NCI-H460 (cell line): ENCODE data around the gene VSIG4. TPM values are rescaled to one million over a fixed set of nuclear protein-coding genes. Genes with fewer than 3 reads are reported as not detected.
"Not testable (repeated sequence)": the region's sequence is repeated elsewhere in the genome, so short reads cannot be mapped to it uniquely, and the experiment has no call there.

Experiments used
- DNase-seq: peaks from one replicate; pipeline ENCODE4 v3.0.0-alpha.2; 2016; ENCODE audit warnings: low read depth; ENCODE audit errors: extremely low read depth
- polyA plus RNA-seq: library from polyadenylated mRNA; depleted of rRNA; stranded (reverse); fragments of >200 nt; gene quantifications from 2 replicates; pipeline ENCODE4 v1.2.3, GENCODE V29; 2014; cell fraction: nucleus; rRNA removed
- total RNA-seq: library from RNA; depleted of rRNA; stranded (reverse); fragments of >200 nt; shearing (Covaris generic); gene quantifications from 2 replicates; pipeline ENCODE4 v1.2.3, GENCODE V29; 2014; rRNA removed

The VSIG4 gene, protein sequence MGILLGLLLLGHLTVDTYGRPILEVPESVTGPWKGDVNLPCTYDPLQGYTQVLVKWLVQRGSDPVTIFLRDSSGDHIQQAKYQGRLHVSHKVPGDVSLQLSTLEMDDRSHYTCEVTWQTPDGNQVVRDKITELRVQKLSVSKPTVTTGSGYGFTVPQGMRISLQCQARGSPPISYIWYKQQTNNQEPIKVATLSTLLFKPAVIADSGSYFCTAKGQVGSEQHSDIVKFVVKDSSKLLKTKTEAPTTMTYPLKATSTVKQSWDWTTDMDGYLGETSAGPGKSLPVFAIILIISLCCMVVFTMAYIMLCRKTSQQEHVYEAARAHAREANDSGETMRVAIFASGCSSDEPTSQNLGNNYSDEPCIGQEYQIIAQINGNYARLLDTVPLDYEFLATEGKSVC
- total RNA-seq, result not detected in 2 replicates
- not detected in 2 replicates for polyA plus RNA-seq

DNA sequence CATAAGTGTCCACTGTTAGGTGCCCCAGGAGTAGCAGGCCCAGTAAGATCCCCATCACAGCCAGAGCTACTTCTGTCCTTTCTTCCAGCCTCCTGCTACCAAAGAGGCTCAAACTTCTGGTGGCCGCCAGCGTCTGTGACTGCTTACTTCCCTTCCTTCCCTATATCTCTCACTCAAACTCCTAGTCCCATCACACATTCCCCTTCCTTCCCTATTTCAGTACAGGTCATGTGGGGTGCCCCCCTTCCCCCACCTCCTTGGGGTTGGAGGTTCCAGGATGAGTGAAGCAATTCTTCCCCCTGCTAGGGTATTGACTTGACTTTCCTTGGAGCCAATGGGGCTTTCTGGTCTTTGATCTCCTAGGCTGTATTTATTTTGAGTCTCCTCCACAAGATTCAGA is at the start of gene VSIG4:
VSIG4 (minus strand) TSS at position 137 of the 400 bp plus-strand sequence; CDS start at position 55, 82 bp downstream.
- no peak for DNase-seq

DNA sequence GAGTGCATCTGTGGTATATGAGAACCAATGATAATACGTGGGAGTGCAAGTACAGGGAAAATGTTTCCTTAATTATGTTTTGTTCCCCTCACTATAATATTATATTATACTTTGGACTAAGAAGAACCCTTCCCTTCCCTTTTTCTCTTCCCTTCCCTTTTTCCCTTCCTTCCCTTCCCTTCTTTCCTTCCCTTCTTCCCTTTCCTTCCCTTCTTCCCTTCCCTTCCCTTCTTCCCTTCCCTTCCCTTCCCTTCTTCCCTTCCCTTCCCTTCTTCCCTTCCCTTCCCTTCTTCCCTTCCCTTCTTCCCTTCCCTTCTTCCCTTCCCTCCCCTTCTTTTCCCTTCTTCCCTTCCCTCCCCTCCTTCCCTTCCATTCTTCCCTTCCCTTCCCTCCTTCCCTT is 36.9 kb upstream of the VSIG4 start:
- DNase-seq, result no peak

DNA sequence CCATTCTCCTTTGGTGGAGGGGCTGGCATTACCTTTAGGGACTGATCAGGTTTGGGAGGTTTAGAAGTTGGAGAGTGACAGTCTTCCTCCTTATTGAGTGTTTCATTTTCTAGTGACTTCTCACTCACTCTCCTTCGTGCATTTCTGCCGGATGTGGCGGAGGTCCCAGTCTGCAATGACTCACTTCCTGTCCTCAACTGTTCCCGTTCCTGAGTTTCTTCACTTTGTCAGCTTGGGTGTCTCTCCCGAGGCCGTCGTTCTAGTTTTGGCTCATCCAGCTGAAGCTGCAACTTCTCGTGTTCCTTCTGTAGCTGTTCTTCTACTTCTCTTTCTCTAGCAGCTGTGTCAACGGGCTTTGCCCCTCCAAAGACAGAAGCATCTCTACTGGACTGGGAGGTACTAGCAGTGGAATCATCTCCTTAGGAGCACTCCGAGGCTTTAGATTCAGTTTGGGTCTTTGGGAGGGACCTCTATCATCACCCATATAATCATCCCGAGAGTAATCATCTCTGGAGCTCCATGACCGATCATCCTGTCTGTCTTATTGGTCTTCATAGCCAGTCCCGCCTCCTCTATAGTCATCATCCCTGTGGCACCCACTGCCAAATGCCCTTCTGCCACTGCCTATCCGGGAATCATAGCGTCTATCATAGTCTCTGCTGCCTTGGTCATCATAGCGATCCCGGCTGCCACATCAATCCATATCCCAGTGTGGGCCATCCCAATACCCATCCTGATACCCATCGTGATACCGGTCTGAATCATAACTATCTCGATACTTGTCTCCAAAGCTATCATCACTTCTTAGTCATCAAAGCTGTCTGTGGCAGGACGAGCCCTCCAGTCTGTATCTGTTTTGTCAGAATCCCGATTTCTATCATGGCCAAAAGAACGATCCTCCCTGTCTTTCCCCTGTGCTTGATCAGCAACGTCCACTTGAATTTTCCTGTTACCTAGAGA is 35.3 kb upstream of the VSIG4 start:
- DNase-seq, result no peak

DNA sequence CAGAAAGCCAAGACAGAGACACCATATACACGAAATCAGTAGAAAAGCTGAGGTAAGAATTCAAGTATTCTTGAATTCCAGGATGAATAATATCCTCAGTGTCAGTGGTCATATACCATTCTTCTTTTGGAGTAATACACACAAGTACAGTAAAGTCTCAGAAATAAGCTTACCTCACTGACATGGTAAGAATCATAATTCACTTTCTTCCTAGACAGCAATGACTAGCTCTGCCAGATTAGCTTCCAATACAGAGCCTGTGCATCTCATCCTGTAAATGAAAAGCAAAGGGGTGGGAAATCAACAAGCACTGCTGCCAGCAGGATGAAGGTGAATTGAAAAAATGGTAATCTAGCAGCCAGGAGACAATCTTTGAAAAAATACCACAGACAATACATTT is 31.2 kb upstream of the VSIG4 start:
- DNase-seq, result no peak

DNA sequence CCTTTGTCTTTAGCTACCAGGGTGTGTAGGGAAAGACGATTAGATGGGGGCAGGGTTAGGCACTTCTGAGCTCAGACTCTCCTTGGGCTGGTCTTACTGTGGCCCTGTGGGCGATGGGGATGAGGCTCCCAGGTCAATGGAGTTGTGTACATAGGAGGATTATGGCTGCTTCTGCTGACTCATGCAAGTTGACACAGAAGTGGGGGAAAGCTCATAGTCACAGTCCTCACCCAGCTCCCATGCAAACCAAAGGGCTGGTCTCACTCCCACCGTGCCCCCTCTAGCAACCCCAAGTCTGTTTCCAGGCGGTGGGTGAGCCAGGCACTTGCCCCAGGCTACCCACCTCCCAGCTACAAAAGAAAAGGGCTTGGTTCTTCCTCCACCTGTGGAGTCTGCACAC is 24.4 kb upstream of the VSIG4 start:
- DNase-seq, result no peak

DNA sequence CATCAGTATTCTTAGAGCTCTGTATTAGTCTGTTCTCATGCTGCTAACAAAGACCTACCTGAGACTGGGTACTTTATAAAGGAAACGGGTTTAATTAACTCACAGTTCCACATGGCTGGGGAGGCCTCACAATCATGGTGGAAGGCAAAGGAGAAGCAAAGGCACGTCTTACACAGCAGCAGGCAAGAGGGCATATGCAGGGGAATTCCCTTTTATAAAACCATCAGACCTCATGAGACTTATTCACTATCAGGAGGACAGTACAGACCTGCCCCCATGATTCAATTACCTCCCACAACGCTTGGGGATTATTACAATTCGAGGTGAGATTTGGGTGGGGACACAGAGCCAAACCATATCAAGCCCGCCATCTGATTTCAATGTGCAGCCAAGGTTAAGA is 17.1 kb upstream of the VSIG4 start:
- not testable (repeated sequence) for DNase-seq

DNA sequence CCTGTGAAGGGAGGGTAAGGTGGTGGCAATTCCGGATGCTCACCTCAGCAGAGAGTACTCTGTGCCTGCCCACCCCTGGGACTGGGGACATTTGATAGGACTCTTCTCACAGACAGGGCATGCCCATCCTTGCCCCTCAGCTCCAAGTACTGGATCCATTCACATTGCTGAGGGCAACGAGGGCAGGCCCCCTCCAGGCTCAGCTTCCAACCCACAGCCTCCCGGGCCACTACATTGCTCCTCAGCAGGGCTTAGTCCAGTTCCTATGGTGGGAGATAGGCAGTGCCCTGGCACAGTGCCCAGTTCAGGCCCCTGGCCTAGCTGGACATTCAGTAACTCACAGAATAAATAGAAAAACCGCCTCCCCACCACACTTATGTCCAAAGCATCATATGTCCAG is 15.1 kb upstream of the VSIG4 start:
- DNase-seq, result no peak

DNA sequence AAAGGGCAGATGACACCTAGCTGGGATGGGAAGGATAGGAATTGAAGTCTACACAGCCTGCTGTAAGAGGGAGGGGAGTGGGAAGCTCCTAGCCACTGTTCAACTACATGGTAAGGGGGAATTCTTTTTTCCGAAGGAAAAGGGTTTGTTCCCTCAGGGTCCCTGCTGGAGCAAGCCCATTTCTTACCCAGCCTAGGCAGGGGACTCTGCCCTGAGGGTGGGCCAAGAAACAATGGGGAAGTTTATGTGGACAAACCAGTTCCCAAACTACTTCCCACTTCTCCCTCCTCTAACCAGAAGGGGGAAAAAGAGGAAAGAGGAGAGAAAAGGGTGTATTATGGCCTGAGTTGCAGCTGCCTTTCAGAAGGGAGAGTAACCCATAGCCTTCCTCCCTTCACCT is 13.5 kb upstream of the VSIG4 start:
- no peak for DNase-seq

DNA sequence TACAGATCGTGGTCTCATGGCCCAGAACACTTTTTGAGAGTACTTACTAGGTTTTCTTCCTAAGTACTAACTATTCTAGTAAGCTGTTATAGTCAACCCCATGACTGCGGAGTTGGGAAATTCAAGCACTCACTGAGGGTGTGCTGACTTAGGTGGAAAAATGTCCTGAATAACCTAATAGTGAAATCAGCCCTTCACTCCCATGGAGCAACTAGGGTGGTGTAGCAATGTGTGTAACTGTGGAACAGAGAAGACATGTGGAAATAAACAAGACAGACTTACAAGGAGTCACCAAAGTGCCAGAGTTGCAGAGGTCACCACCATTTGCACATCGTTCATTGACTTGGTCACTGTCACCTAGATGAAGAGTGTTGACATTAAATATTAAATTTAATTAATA is 12.1 kb upstream of the VSIG4 start:
- no peak for DNase-seq

DNA sequence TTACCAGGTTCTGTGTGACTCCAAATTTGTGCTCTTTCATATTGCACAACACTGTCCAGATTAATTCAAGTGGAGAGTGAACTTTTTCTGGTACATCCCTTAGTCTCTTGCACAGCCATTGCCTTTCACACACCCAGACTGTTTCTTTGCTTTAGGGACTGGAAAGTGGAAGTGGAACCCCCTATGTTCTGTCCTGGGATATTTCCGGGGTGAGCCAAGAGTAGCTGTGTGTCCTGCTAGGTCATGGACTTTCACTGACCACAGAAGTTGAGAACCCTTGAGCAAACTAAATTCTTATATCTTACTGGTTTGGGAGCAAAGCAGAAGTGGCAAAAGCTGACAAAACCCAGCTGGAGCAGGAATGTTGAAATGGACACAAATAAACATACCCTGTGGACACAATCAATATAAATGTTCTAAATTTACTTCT is 10.3 kb upstream of the VSIG4 start:
- no peak for DNase-seq

DNA sequence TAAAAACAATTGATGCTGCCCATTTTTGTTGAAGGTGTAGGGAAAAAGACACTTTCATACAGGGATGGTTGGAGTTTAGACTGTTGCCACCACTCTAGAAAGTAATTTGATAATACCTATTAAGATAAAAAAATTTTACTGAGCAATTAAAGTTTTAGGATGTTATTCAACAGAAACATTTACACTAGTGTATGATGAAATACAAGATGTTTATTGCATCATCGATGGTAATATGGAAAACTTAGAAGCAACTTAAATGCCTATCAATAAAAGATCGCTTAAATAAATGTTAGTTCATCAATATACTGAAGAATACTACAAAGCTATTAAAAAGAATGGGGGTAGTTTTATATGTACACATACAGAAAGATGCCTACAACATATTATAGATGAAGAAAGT is 9.2 kb upstream of the VSIG4 start:
- no peak for DNase-seq

DNA sequence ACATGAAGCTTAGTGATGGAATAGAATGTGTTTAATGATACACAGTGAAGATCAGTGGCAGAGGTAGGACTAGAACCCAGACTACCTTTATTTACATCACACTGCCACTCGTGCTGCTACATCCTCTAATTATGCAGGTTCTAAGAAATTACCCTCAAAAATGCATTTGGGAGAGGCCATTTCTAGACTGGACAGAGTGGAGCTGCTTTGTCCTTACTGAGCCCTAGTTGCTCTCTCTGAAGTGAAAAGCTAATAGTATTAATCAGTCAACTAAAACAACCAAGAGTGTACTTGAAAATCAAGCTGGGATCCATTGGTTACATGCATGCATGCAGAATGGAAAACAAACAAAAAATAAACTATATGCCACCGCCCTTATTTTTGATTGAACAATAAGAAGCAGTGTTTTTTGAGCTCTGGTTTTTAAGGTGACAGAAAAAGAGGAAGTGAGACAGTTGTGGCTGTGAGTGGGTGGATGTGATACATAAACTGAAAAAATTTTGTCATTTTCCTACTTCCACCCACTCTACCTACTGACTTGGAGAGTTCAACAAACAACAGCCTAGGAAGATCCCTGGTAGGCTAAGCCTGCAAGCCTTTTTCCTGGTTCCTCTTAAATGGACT is 6.8 kb upstream of the VSIG4 start:
- no peak for DNase-seq

DNA sequence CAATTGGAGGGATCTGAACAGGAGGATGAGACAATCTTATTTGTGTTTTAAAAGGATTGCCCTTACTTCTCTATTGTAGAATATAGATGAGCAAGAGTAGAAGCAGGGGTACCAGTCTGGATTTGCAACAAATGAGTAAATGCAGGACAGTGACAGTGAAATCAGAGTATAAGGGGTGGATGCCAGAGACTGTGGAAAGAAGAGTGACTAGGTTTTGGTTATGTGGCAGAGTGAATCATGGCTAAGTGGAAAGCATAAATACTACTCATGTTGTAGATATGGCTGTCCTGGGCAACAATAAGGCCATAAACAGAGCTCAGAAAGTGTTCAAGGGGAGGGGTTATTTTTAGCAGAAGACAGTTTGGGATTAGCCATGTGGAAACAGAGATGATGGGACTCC is 6.0 kb upstream of the VSIG4 start:
- no peak for DNase-seq

DNA sequence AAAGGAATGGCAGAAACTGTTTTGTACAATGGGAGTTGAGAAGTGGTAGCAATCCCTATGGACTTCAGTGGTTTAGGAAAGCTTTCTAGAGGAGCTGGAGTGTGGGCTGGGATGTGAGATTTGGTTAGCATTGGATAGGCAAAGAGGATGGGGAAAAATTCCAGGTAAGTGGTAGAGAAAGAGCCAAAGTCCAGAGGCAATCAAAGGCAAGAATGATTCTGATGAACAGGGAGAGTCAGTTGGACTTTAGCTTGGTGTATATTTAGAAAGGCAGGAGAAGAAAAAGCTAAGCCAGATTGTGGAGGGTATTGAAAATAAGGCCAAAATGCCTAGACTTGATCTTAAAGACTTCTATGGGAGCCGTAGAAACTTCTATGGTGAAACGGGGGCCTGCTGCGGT is 3.7 kb upstream of the VSIG4 start:
- no peak for DNase-seq

DNA sequence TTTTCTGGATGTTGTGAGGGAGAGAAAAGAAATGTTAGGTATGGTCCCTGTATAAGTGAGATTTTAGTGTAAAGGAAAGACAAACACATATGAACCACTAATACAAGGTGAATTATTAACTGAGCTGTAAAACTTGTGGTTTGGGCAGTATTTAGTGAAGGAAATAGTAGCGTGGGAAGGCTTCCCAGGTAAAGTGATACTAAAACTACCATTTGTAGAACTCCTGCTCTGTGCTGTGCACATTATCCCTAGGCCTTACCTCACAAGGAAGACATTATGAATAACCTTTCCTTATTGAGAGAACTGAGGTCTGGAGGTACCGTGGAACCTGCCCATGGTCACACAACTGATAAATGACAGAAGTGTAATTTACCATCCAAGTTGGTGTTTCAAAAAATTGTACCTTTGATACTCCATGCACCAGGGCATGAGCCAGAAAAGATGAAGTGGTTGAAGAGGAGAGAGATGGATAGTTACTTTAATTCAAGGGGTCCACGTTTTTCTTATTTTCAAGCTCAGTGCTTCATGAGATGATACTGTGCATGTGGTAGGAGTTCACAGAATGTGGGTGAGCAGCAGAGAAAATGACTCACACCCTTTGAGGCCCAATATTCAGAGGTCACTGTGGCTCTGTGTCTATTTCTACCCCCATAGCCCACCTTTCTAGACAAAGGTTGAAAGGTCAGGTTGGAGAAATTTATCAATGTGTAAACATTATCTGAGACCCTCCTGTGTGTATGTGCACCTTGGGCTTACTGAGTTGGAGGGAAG is 2.6 kb upstream of the VSIG4 start:
- no peak for DNase-seq

DNA sequence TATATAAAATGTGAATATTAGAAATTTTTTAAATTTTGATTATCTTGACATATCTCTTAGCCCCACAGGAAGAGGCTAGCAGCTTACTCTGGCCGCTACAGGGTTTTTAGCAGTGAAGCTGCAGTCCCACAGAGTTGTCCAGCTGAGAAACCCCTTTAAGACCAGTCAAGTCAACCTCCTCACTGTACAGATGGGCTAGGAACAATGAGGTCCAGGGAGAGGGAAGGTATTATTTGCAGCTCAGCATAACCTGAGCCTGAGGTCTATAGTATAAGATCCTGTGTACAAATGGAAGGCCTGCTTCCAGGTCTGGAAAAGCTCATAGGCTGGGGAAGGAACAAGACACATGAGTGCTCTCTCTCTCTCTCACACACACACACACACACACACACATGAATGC is 1.8 kb downstream of the VSIG4 start:
- no peak for DNase-seq

DNA sequence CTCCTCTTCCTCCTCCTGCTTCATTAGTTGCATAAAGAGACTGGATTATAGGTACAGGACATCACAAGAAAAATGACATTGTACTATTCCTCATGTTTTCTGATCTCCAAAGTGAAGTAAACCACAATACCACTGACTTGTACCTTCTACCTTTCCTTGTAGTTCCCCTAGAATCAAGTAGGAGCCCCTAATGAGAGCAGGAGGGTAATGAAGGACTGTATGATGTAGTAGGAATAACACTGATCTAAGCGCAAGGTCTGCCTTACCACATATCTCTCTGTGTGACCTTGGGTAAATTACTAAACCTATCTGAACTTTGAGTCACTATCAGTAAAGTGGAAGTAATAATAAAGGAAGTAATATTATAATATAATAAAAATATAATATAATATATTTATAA is 3.6 kb downstream of the VSIG4 start:
- no peak for DNase-seq

DNA sequence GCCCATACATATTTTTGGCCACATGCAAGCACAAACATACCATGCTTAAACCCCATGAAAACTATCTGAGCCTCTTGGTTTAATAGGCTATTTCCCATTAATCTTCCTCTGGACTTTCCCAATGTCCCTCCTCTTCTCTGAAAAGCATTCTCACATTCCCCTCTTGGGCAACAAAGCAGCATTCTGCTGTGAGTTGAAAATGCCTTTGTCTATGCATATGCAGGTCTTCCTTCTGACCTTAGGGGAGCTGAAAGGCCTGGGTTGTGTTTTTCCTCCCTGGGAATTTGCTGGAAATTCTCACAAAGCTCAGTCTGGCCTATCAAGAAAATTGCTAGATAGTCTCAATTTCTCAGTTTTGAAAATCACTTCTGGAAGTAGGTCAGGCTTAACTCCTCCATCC is 4.2 kb downstream of the VSIG4 start:
- DNase-seq, result no peak

DNA sequence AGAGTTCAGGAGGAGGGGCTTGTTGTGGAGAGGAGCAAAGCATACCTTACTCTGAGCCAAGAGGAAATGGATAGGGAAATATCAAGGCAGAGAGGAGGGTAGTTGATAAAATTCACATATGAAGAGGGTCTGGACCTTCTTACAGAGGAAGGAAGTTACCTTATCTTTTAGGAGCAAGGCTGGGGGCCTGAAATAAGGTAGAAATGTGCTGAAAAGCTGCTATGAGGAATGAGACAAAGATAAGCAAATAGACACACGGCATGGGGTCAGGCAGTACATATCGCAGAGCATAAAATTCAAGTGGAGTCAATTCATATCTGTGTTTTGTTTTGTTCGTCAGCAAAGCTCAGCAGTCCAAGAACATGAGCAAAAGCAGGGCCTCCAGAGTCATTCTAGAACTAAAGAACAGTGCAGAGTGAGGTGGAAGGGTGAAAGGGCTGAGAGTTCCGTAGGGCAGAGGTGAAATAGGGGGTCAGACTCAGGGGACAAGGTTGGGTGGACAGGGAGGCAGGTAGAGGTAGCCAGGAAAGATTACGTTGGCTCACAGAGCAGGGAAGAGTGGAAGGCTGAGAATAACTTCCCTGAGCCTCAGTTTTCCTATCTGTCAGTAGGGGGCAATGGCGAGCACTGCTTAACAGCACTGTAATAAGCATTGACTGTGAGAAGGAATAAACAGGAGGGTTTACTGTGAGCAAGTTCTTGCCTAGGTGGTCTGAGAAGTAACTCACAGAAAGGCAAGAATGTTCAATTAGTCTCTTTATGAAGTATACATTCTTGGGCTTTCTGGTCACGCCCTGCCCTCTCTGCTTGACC is 9.2 kb downstream of the VSIG4 start:
- peak; percentile 1 for DNase-seq

DNA sequence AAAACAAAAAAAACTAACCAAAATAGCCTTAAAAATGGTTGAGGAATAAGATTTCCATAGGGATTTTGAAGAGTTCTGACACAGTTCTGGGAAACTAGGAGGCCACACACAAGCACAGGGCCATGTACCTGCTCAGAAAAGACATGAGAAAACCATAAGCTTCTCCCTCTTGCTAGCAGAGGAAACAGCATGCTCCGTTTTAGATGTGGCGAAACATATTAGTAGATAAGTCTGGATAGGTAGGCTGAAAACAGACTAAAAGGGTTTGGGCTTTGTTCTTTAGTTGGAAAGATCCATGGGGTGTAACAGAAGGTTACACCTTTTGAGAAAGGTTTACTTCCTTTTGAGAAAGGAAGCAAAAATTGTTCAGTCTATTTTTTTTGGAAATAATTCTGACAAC is 10.9 kb downstream of the VSIG4 start:
- no peak for DNase-seq
